OCI-LY3 (cell line): Measurements from ENCODE around the gene ZNF555.

ENCODE experiments used
- EZH2phosphoT487 ChIP-seq: fragments of 200-600 bp; shearing (Covaris generic); IDR thresholded peaks from 2 replicates; pipeline ENCODE4 v1.6.1; 2018; ENCODE audit warnings: antibody characterized with exemption, mixed run types, low read depth
- TF ChIP-seq, protein P1 (sequence below): fragments of 200-600, 300-600 bp; sonication (generic); IDR thresholded peaks from 2 replicates; pipeline ENCODE4 v1.5.1; 2014; ENCODE audit warnings: antibody characterized with exemption, low read length, low read depth

DNA sequence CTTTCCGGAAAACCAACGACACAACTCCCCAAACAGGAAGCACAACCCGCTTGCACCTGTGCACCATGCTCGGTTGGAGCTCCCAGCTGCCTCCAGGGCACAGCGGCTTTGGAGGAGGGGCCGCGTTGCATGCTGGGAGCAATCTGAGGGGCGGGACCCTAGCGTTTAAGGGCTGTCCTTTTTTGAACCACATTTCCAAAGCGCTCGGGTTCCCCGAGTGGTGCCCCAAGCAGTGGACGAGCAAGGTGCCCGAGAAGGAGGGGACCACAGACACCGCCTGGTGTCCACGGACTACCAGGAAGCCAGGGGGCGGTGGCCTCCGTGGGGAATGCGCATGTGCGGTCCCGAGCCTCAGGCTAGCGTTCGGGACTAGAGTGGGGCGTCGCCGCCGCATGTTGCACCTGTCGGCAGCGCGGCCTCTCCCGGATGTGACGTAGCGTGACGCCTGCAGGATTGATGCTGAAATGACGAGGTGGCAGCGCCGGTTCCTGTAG, 47.5 kb downstream of the ZNF555 start:
- TF ChIP-seq, protein P1, sequence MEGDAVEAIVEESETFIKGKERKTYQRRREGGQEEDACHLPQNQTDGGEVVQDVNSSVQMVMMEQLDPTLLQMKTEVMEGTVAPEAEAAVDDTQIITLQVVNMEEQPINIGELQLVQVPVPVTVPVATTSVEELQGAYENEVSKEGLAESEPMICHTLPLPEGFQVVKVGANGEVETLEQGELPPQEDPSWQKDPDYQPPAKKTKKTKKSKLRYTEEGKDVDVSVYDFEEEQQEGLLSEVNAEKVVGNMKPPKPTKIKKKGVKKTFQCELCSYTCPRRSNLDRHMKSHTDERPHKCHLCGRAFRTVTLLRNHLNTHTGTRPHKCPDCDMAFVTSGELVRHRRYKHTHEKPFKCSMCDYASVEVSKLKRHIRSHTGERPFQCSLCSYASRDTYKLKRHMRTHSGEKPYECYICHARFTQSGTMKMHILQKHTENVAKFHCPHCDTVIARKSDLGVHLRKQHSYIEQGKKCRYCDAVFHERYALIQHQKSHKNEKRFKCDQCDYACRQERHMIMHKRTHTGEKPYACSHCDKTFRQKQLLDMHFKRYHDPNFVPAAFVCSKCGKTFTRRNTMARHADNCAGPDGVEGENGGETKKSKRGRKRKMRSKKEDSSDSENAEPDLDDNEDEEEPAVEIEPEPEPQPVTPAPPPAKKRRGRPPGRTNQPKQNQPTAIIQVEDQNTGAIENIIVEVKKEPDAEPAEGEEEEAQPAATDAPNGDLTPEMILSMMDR: no peak
- TF ChIP-seq EZH2phosphoT487: no peak
